Upper lobe of left lung (tissue), 4 donors: ENCODE results near the gene LAMA5.

Experiments used
- CTCF ChIP-seq, 6 experiments: fragments of 450-650 bp in 4 of 6; fragments of 200-600 bp in 2 of 6; sonication (generic) in 2 of 6; IDR thresholded peaks; one replicate each; pipeline ENCODE4 v1.5.1; 2016 to 2019; ENCODE audit warnings: antibody characterized with exemption in 6 of 6
- EP300 ChIP-seq, 4 donors: sonication (generic); formaldehyde crosslinking; IDR thresholded peaks; one replicate each; pipeline ENCODE4 v1.5.1; 2017; ENCODE audit warnings: antibody characterized with exemption in 4 of 4, control low read depth in 2 of 4
- POLR2A ChIP-seq, 4 donors: fragments of 450-650 bp; IDR thresholded peaks; one replicate each; pipeline ENCODE4 v1.5.1; 2016 to 2017; ENCODE audit warnings: antibody characterized with exemption in 4 of 4, mild to moderate bottlenecking in 2 of 4
- POLR2AphosphoS5 ChIP-seq, 2 donors: sonication (generic); formaldehyde crosslinking; IDR thresholded peaks; one replicate each; pipeline ENCODE4 v1.5.1; 2017; ENCODE audit warnings: antibody characterized with exemption in 2 of 2

- TF ChIP-seq CTCF (IDR thresholded peaks at IDR 0.05) (no peak), POLR2A (IDR thresholded peaks at IDR 0.05) (no peak), POLR2AphosphoS5 (IDR thresholded peaks at IDR 0.05) (no peak), EP300 (IDR thresholded peaks at IDR 0.05) (no peak)
Observed at GRCh38 chr20:62266851-62267250, 100.3 kb downstream of the LAMA5 start.
